Measurements from ENCODE around the gene PLS3. TPM values are rescaled to one million over a fixed set of nuclear protein-coding genes. Genes with fewer than 3 reads are reported as not detected.

PLS3 gene
- total RNA-seq, 2 donors from 2014 or later, result 466 to 474 TPM

GRCh38 chrX:115687595-115687994, 126.6 kb downstream of the PLS3 start:
- Histone ChIP-seq H3K4me1 (ENCODE audit: control insufficient read depth in 1 of 2, low read depth in 2 of 2) (no peaks in the 10 kb centered on the region), H3K4me3 (no peak overlapping the region), H3K27me3 (replicated peaks; ENCODE audit: insufficient read depth) (no peaks in the 10 kb centered on the region), H3K27ac (no peak overlapping the region), H3K36me3 (no peaks in the 10 kb centered on the region), H3K9me3 (no peaks in the 10 kb centered on the region)
- no peak for ATAC-seq (ENCODE audit: insufficient number of reproducible peaks, low FRiP score, low read depth)
- TF ChIP-seq CTCF (IDR thresholded peaks at IDR 0.05), result no peak
- no peak for DNase-seq (ENCODE audit: low spot score)

GRCh38 chrX:115689931-115690330, 129.0 kb downstream of the PLS3 start:
- Histone ChIP-seq H3K4me3 (peak overlapping the region; percentile 53), H3K27ac (peak overlapping the region; percentile 78 to 85)

GRCh38 chrX:115690511-115691216, 129.7 kb downstream of the PLS3 start:
- peak; percentile 74 for TF ChIP-seq CTCF (IDR thresholded peaks at IDR 0.05)
- no peaks in the 10 kb centered on the region for H3K4me1 ChIP-seq (ENCODE audit: control insufficient read depth in 1 of 2, low read depth in 2 of 2)
- H3K4me3 ChIP-seq, result peak overlapping the region; percentile 53
- DNase-seq (ENCODE audit: low spot score), result peak; percentile 23
- peak; percentile 84 for ATAC-seq (ENCODE audit: insufficient number of reproducible peaks, low FRiP score, low read depth)
- peak overlapping the region; percentile 78 to 85 for H3K27ac ChIP-seq
- H3K27me3 ChIP-seq (replicated peaks; ENCODE audit: insufficient read depth), result no peaks in the 10 kb centered on the region
- H3K9me3 ChIP-seq, result no peaks in the 10 kb centered on the region
- H3K36me3 ChIP-seq, result no peaks in the 10 kb centered on the region

More at GRCh38 chrX:115689931-115690330, 129.0 kb downstream of the PLS3 start:
- TF ChIP-seq CTCF (IDR thresholded peaks at IDR 0.05), result no peak
- DNase-seq (ENCODE audit: low spot score) (no peak), ATAC-seq (ENCODE audit: insufficient number of reproducible peaks, low FRiP score, low read depth) (no peak)
- Histone ChIP-seq H3K4me1 (ENCODE audit: control insufficient read depth in 1 of 2, low read depth in 2 of 2) (no peaks in the 10 kb centered on the region), H3K9me3 (no peaks in the 10 kb centered on the region), H3K27me3 (replicated peaks; ENCODE audit: insufficient read depth) (no peaks in the 10 kb centered on the region), H3K36me3 (no peaks in the 10 kb centered on the region)

- DNase-seq (ENCODE audit: low spot score) (no peak), ATAC-seq (ENCODE audit: insufficient number of reproducible peaks, low FRiP score, low read depth) (no peak)
- Histone ChIP-seq H3K27ac (no peak overlapping the region), H3K4me3 (no peak overlapping the region), H3K27me3 (replicated peaks; ENCODE audit: insufficient read depth) (no peaks in the 10 kb centered on the region), H3K9me3 (no peaks in the 10 kb centered on the region), H3K36me3 (no peaks in the 10 kb centered on the region), H3K4me1 (ENCODE audit: control insufficient read depth in 1 of 2, low read depth in 2 of 2) (no peaks in the 10 kb centered on the region)
- TF ChIP-seq CTCF (IDR thresholded peaks at IDR 0.05), result no peak
These were observed 132.5 kb downstream of the PLS3 start for GRCh38 chrX:115693476-115693875.

GRCh38 chrX:115694028-115694427, 133.1 kb downstream of the PLS3 start:
- no peak overlapping the region for H3K27ac ChIP-seq
- ATAC-seq (ENCODE audit: insufficient number of reproducible peaks, low FRiP score, low read depth) (no peak), DNase-seq (ENCODE audit: low spot score) (no peak)
- no peaks in the 10 kb centered on the region for H3K27me3 ChIP-seq (replicated peaks; ENCODE audit: insufficient read depth)
- H3K4me1 ChIP-seq (ENCODE audit: control insufficient read depth in 1 of 2, low read depth in 2 of 2), result no peaks in the 10 kb centered on the region
- H3K9me3 ChIP-seq, result no peaks in the 10 kb centered on the region
- no peaks in the 10 kb centered on the region for H3K36me3 ChIP-seq
- TF ChIP-seq CTCF (IDR thresholded peaks at IDR 0.05), result no peak
- no peak overlapping the region for H3K4me3 ChIP-seq
